WTC11 (cell line): ENCODE results near the gene GIGYF2.

Source experiments
- ETV6 ChIP-seq: sonication (generic); formaldehyde crosslinking; IDR thresholded peaks from 2 replicates; pipeline ENCODE4 v1.8.1; 2022; ENCODE audit warnings: mild to moderate bottlenecking, missing genetic modification reagents
- FOXP1 ChIP-seq: sonication (generic); formaldehyde crosslinking; IDR thresholded peaks from 2 replicates; pipeline ENCODE4 v1.8.0; 2022; ENCODE audit warnings: missing genetic modification reagents, mild to moderate bottlenecking, moderate library complexity, borderline replicate concordance
- FOXP4 ChIP-seq: sonication (generic); formaldehyde crosslinking; IDR thresholded peaks from 2 replicates; pipeline ENCODE4 v1.8.0; 2022; ENCODE audit warnings: mild to moderate bottlenecking, missing genetic modification reagents
- KAT7 ChIP-seq: sonication (generic); formaldehyde crosslinking; IDR thresholded peaks from 2 replicates; pipeline ENCODE4 v1.8.1; 2023; ENCODE audit warnings: missing genetic modification reagents, mild to moderate bottlenecking, borderline replicate concordance
- SP1 ChIP-seq: sonication (generic); formaldehyde crosslinking; conservative IDR thresholded peaks from 2 replicates; pipeline ENCODE4 v1.8.1; 2022; ENCODE audit warnings: missing genetic modification reagents
- ZBTB21 ChIP-seq: sonication (generic); formaldehyde crosslinking; IDR thresholded peaks from 2 replicates; pipeline ENCODE4 v1.8.1; 2023; ENCODE audit warnings: mild to moderate bottlenecking, missing genetic modification reagents, borderline replicate concordance
- ZNF317 ChIP-seq: sonication (generic); formaldehyde crosslinking; IDR thresholded peaks from 2 replicates; pipeline ENCODE4 v1.8.1; 2023; ENCODE audit warnings: low read depth, mild to moderate bottlenecking, moderate library complexity, missing genetic modification reagents, borderline replicate concordance
- TF ChIP-seq, protein P1 (sequence below): fragments of 200-600 bp; IDR thresholded peaks from 2 replicates; pipeline ENCODE4 v1.8.0; 2022; ENCODE audit warnings: antibody characterized with exemption

DNA sequence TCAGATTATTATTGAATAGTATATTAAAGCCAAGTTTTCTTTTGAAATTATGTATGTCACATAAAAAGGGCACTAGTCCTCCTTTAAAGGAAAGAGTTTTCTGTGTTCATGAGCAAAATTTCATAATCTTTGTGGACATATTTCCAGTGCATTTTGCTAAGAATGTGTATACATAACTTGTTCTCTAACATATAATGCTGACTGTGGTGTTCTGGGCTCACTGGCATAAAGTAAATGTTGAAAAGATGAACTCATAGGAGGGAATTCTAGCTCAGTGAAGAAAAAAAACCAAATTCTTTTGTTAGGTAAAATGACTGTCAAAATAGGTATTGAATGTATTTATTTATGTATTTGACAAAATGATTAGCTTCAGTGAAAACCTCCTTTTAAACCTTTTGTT lies 73.1 kb downstream of the GIGYF2 start:
- TF ChIP-seq, protein P1, sequence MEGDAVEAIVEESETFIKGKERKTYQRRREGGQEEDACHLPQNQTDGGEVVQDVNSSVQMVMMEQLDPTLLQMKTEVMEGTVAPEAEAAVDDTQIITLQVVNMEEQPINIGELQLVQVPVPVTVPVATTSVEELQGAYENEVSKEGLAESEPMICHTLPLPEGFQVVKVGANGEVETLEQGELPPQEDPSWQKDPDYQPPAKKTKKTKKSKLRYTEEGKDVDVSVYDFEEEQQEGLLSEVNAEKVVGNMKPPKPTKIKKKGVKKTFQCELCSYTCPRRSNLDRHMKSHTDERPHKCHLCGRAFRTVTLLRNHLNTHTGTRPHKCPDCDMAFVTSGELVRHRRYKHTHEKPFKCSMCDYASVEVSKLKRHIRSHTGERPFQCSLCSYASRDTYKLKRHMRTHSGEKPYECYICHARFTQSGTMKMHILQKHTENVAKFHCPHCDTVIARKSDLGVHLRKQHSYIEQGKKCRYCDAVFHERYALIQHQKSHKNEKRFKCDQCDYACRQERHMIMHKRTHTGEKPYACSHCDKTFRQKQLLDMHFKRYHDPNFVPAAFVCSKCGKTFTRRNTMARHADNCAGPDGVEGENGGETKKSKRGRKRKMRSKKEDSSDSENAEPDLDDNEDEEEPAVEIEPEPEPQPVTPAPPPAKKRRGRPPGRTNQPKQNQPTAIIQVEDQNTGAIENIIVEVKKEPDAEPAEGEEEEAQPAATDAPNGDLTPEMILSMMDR: no peak
- TF ChIP-seq ZNF317 (CRISPR knock-in tag) (no peak), FOXP4 (CRISPR knock-in tag) (no peak), ETV6 (CRISPR knock-in tag) (no peak), FOXP1 (CRISPR knock-in tag) (no peak), KAT7 (CRISPR knock-in tag) (no peak), SP1 (CRISPR knock-in tag) (no peak), ZBTB21 (CRISPR knock-in tag) (no peak)
